HG03039 (cell line): ENCODE measurements around the gene BLOC1S3.

Experiments used
- ATAC-seq: cut with Tn5 transposase; IDR thresholded peaks from one replicate; pipeline ENCODE4 v1.9.1; 2021; ENCODE audit warnings: mild to moderate bottlenecking, moderate library complexity; ENCODE audit not compliant: unreplicated experiment

Gene BLOC1S3

GRCh38 chr19:45145270-45146189 is 33.1 kb upstream of the BLOC1S3 start:
- no peak for ATAC-seq

DNA sequence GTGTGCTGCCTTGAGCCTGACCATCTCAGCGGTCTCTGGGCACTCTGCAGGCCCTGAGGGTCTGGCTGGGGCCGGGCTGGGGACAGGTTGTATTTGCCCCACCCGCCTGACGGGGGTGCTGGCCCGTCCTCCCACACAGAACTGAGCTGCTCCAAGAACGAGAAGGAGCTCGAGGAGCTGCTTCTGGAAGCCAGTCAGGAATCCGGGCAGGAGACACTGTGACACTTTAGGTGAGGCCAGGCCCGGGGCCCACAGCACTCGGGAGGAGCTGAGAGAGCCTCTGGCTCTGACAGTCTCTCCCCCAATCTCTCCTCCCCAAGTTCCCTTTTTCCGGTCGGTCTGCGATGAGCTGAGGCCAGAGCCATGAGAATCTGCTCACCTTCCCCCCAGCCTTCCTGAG is 32.3 kb upstream of the BLOC1S3 start:
- no peak for ATAC-seq

DNA sequence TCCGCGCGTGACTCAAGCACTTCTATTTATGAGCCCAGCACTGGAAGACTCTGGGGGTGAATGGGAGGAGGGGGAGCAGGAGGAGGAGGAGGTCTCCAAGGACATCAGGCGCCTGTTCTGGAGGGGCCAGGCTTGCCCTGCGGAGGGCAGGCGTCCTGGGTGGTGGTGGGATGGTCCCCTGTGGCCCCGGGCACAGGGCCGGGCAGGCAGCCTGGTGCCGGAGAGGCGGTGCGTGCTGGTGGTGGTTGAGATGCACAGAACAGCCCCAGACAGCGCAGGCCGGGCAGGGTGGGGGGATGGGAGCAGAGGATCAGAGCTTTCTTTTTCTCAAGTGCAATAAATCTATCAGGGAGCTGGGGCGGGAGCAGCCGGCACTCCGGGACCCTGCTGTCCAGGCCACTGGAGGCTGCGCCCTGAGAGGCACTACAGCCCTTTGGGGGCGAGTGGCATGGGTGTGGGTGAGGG is 31.8 kb upstream of the BLOC1S3 start:
- ATAC-seq = no peak

DNA sequence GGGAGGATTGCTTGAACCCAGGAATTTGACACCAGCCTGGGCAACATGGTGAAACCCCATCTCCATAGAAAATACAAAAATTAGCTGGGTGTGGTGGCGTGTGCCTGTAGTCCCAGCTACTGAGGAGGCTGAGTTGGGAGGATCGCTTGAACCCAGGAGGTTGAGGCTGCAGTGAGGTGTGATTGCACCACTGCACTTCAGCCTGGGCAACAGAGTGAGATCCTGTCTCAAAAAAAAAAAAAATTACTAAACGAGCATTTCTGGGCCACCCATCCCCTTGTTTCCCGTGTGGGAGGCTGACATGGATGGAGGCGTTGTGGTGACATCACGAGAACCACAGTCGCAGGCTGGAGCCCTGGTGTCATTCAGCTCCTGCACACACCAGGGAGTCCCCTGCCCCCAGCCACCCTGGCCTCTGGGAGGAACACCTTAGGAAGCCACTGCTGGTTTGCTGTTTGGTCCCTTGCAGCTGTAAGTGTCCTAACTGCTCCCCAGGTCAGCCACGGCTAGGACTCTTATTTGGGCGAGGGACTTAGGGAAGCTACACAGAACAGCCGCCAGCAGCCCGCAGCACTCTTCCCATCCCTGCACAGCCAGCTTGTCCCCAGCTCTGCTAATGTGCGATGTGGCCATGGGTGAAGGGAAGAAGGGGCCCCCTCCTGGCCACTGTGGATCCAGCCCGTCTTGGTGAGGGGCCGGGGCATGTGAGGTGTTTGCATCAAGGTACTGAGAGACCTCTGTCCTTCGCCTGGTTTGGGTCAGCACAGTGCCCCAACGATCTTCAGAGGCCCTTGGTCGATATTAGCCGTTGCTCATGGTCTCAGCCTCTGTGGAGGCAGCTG is 30.5 kb upstream of the BLOC1S3 start:
- no peak for ATAC-seq

DNA sequence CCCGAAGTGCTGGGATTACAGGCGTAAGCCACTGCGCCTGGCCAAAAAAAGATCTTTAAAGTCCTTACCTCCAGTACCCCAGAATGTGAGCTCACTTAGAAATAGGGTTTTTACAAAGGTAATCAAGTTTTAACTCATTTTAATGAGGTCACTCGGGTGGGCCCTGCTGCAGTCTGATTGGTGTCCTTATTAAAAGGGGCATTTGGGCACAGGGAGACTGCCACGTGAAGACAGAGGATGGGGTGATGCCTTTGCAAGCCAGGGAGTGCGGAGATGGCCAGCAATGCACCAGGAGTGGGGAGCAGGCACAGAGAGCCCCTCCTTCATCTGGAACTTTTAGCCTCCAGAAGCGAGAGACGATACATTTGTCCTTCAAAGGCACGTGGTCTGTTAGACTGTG is 29.5 kb upstream of the BLOC1S3 start:
- no peak for ATAC-seq

DNA sequence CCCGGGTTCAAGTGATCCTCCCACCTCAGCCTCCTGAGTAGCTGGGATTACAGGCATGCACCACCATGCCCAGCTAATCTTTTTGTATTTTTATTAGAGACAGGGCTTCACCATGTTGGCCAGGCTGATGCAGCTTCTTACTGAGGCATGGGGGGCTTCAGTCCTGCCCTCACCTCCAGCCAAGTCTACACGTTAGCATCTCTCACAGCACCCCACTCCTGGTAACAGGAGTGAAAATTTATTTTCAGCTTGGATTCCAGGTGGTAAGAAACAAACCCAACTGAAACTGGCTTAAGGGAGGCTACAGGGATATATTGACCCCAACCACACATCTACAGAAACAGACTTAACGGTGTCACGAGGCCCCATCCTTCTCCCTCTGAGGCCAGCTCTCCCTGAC is 28.4 kb upstream of the BLOC1S3 start:
- ATAC-seq = no peak

DNA sequence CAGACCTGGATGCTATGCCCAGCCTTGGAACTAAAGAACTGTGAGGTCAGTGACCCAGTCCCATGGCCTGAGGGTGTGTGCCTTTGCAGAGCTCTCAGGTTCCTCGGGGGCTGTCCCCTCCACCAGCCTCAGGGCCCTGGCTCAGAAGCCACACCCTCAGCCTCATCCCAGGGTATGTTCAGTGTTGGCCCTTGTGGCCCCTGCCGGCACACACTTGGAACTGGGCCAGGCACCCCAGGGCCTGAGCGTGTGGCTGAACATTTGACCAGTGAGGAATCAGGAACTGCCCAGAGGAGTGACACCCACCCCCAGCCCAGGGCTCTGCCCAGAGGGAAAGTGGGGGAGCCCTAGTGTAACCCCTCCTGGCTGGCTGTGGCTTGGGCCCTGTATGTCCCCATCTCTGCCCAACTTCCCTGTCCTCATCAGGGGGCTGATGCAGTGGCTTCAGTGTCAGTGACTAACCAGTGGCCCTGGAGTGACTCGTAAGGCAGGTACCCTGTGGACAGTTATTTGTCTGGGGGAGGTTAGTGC is 27.8 kb upstream of the BLOC1S3 start:
- ATAC-seq = no peak

DNA sequence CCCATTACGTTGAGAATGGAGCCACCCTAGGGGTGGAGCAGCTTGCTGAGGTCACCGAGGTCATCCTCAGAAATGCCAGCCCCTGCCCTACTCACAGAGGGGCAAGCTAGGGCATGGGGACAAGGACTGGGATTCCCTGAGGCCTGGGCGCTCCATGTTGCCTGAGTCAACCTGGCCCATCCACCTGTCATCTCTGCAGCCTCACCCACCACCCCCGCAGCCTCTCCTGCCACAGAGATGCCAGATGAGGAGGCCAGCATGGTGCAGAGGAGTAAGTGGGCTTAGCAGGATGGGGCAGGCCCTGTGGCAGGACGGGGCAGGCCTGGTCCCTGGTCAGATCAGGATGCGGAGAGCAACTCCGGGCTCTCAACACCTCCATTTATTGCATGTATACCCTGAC is 27.3 kb upstream of the BLOC1S3 start:
- no peak for ATAC-seq

GRCh38 chr19:45151821-45152503 is 26.6 kb upstream of the BLOC1S3 start:
- no peak for ATAC-seq

GRCh38 chr19:45152504-45153338 is 25.9 kb upstream of the BLOC1S3 start:
- ATAC-seq = no peak

DNA sequence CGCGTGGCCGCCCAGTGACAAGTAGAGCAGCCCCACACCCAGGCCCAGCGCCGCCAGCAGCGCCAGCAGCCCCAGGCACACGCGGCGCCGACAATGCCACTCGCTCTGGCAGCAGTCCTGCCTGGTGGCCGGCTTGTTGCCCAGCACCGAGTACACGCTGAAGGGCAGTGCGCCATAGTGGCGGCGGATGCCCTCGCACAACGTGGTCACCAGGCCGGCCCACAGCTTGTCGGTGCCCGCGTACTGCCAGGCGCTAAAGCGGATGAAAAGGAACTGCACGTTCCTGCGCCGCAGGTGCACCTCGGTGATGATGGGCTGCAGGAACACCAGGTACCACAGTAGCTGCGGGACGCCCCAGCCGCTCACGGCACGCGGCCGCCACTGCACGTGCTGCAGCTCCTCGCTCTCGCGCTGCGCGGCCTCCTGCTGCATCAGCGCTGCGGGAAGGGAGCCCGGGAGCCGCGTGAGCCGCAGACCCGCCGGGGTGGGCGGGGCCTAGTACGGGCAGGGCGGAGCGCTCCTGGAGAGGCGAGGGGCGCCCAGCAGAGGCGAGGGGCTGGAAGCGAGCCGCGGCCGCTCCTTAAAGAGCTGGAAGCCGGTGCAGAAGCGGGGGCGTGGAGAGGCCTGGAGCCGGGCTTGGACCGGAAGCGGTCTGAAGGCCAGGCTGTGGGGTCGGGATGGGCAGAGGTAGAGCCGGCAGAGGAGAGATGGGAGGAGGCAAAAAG is 25.1 kb upstream of the BLOC1S3 start:
- no peak for ATAC-seq

DNA sequence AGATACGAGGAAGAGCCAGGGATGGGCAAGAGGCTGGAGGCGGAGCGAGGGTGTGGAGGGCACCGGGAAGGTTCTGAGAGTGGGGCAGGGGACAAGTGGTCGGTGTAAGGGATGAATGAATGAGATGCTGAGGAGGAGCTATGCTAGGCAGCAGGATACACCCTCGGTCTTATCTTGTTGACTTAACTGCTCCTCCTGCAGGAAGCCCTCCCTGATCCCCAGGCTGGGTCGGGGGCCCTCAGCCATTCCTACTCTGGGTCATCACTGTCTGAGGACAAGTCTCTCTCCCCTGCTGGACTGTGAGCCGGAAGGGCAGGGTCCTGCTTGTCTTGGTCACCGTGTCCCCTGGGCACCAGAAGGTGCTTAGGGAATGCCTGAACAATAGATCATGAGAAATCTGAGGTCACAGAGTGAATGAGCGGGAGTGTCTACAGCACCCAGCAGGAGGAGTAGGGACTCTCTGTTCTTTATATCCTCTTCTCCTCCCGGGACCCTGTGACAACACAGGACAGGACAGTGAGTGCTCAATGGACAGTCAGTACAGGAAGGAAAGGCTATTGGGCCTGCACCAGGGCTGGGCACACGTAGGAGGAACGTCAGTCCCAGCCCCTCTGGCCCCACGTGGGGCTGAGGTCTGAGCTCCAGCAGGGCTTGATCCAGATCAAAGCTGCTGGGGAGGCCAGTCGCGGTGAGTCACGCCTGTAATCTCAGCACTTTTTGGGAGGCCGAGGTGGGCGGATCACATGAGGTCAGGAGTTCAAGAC is 24.3 kb upstream of the BLOC1S3 start:
- ATAC-seq = no peak

- ATAC-seq = no peak
Measured at GRCh38 chr19:45156011-45156630, 22.5 kb upstream of the BLOC1S3 start.

GRCh38 chr19:45156751-45157150 is 21.8 kb upstream of the BLOC1S3 start:
- no peak for ATAC-seq

GRCh38 chr19:45158503-45159209 is 19.9 kb upstream of the BLOC1S3 start:
- ATAC-seq = no peak

DNA sequence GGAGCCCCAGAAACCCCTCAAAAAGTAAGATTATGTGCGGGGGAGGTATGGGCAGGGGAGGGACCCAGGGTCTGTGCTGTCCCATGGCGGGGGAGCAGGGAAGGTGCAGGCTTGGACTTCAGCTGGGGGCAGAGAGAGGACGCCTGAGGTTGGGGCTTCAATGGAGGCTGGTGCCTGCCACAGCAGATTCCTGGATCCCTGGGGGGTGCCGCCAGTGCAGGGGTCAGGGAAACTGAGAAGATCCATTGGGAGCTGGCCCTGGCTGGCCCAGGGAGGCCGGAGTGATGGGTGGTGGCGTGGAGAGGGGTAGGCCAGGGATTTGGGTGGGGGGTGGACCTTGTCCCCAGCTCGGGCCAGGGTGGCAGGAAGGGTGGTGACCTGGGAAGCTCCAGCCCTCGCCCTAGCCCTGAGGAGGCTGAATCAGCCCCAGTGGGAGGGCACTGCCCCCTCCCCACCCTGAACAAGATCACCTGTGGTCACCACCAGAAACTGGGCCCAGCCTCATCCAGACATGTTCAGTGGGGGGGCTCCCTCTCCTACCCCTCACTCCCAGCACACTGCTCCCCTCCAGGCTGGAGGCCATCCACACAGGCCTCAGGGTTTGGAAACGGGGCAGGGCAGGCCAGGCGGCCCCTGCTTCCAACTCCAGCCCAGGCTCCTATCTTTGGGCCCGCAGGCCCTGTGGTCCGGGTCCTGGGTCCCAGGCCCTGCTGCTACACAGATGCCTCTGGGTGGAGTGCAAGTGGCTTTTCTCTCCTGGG is 19.2 kb upstream of the BLOC1S3 start:
- no peak for ATAC-seq

GRCh38 chr19:45159971-45160324 is 18.6 kb upstream of the BLOC1S3 start:
- ATAC-seq = no peak
